Neutrophil (primary cell): Measurements from ENCODE around the gene NUSAP1.
"Not testable (repeated sequence)": the region's sequence is repeated elsewhere in the genome, so short reads cannot be mapped to it uniquely, and the experiment has no call there.

Experiments used
- H3K27ac ChIP-seq: fragments of 200-600 bp; sonication (generic); 2 replicates; pipeline ENCODE4 v1.5.1; 2016; ENCODE audit warnings: mild to moderate bottlenecking, moderate library complexity
- H3K27me3 ChIP-seq: fragments of 200-600 bp; sonication (generic); 2 replicates; pipeline ENCODE4 v1.6.0; 2016; ENCODE audit warnings: mild to moderate bottlenecking
- H3K36me3 ChIP-seq: fragments of 200-600 bp; sonication (generic); 2 replicates; pipeline ENCODE4 v1.5.1; 2017
- H3K4me1 ChIP-seq, 2 experiments: fragments of 200-600 bp in 1 of 2; sonication (generic) in 1 of 2; 1 replicate in 1 of 2; 2 replicates in 1 of 2; pipeline versions ENCODE4 v1.5.1 to v1.6.1; 2013 to 2016; ENCODE audit warnings: low read depth in 1 of 2, low read length in 1 of 2, mild to moderate bottlenecking in 1 of 2, moderate library complexity in 1 of 2; ENCODE audit not compliant: control insufficient read depth in 1 of 2, insufficient read depth in 1 of 2
- H3K4me3 ChIP-seq, 2 experiments: fragments of 200-600 bp in 1 of 2; sonication (generic) in 1 of 2; 1 replicate in 1 of 2; 2 replicates in 1 of 2; pipeline ENCODE4 v1.5.1; 2013 to 2016; ENCODE audit warnings: low read depth in 1 of 2, low read length in 1 of 2, mild to moderate bottlenecking in 1 of 2, moderate library complexity in 1 of 2
- H3K9me3 ChIP-seq: fragments of 200-600 bp; sonication (generic); 2 replicates; pipeline ENCODE4 v1.5.1; 2016
- CTCF ChIP-seq: fragments of 200-600 bp; sonication (generic); IDR thresholded peaks from 2 replicates; pipeline ENCODE4 v1.5.1; 2016; ENCODE audit warnings: antibody characterized with exemption

NUSAP1 gene

GRCh38 chr15:41301587-41301986 is 31.1 kb upstream of the NUSAP1 start:
- no peaks in the 10 kb centered on the region for H3K27me3 ChIP-seq
- H3K9me3 ChIP-seq = no peaks in the 10 kb centered on the region
- peaks cover 36% of the 10 kb centered on the region for H3K36me3 ChIP-seq
- TF ChIP-seq CTCF = no peak
- H3K27ac ChIP-seq = no peak overlapping the region
- no peak overlapping the region for H3K4me3 ChIP-seq
- H3K4me1 ChIP-seq = no peaks in the 10 kb centered on the region

- TF ChIP-seq CTCF = no peak
- H3K27me3 ChIP-seq = no peaks in the 10 kb centered on the region
- H3K9me3 ChIP-seq = no peaks in the 10 kb centered on the region
- H3K27ac ChIP-seq = no peak overlapping the region
- no peak overlapping the region for H3K4me3 ChIP-seq
- no peaks in the 10 kb centered on the region for H3K4me1 ChIP-seq
- peaks cover 14% of the 10 kb centered on the region for H3K36me3 ChIP-seq
These were observed 28.4 kb upstream of the NUSAP1 start for GRCh38 chr15:41304149-41304770.

DNA sequence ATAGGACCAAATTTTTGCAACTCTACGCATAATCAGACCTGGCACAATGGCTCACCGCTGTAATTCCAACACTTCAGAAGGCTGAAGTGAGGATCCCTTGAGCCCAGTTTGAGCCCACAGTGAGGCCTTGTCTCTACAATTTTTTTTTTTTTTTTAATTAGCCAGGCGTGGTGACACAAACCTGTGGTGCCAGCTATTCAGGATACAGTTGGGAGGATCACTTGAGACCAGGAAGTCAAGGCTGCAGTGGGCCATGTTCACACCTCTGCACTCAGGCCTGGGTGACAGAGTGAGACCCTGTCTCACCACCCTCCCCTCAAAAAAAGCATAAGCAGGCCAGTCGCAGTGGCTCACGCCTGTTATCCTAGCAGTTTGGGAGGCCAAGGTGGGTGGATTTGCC is 25.0 kb upstream of the NUSAP1 start:
- TF ChIP-seq CTCF = no peak
- Histone ChIP-seq H3K9me3 (no peaks in the 10 kb centered on the region), H3K4me3 (no peak overlapping the region), H3K36me3 (peaks cover 31% of the 10 kb centered on the region), H3K27ac (no peak overlapping the region), H3K27me3 (no peaks in the 10 kb centered on the region), H3K4me1 (no peaks in the 10 kb centered on the region)

DNA sequence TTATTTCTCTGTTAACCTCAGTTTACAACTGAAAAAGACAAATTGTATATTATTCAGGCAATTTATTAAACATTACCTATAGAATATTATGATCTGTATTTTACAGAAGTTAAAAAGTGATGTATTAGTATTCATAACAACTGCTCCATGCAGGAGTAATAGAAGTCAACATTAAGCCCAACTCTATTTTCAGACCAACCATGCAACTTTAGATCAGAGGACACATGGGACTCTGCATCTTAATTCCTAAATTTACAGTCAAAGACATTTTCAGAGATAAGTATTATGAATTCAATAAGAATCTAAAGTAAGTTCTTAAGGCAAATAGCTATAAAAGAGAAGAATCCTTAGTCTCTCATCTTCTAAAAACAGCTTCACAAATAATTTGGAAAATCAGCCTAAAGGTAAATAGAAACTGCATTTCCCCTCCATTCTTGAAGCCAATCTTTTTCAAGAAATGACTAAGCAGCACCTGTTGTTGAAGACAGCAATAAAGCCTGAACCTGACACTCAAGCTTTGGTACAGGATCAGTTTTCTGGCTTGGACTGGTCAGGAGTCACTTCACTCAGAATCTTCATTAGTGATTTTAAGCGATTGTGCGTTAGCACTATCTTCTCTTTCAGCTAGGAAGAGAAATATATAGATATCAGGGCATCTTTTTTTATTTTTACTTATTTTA is 23.3 kb upstream of the NUSAP1 start:
- Histone ChIP-seq H3K9me3 (no peaks in the 10 kb centered on the region), H3K4me1 (no peaks in the 10 kb centered on the region), H3K4me3 (no peak overlapping the region), H3K27me3 (no peaks in the 10 kb centered on the region), H3K27ac (no peak overlapping the region), H3K36me3 (peaks cover 41% of the 10 kb centered on the region)
- TF ChIP-seq CTCF = no peak

DNA sequence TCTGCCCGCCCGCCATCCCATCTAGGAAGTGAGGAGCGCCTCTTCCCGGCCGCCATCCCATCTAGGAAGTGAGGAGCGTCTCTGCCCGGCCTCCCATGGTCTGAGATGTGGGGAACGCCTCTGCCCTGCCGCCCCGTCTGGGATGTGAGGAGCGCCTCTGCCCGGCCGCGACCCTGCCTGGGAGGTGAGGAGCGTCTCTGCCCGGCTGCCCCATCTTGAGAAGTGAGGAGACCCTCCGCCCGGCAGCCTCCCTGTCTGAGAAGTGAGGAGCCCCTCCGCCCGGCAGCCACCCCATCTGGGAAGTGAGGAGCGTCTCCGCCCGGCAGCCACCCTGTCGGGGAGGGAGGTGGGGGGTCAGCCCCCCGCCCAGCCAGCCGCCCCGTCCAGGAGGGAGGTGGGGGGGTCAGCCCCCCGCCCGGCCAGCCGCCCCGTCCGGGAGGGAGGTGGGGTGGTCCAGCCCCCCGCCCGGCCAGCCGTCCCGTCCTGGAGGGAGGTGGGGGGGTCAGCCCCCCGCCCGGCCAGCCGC is 11.8 kb upstream of the NUSAP1 start:
- H3K9me3 ChIP-seq, H3K4me1 ChIP-seq, H3K4me3 ChIP-seq: not testable (repeated sequence)

DNA sequence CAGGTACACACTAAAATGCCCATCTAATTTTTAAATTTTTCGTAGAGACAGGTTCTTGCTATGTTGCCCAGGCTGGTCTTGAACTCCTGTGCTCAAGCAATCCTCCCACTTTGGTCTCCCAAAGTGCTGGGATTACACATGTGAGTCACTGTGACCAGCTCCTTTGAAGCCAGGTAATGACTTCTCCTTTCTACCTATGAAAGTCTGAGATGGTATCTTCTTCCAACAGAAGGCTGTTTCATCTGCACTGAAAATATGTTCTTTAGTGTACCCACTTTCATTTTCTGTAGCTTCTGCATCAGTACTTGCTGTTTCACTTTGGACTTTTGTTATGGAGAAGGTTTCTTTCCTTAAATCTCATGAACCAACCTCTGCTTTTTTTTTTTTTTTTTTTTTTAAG is 9.1 kb upstream of the NUSAP1 start:
- no peak for TF ChIP-seq CTCF
- peaks cover 5% of the 10 kb centered on the region for H3K36me3 ChIP-seq
- no peaks in the 10 kb centered on the region for H3K4me1 ChIP-seq
- H3K9me3 ChIP-seq = no peaks in the 10 kb centered on the region
- H3K4me3 ChIP-seq = no peak overlapping the region
- no peaks in the 10 kb centered on the region for H3K27me3 ChIP-seq
- H3K27ac ChIP-seq = no peak overlapping the region

More for the DNA sequence above, 11.8 kb upstream of the NUSAP1 start:
- H3K36me3 ChIP-seq, H3K27me3 ChIP-seq, H3K27ac ChIP-seq: not testable (repeated sequence)
